Thoracic aorta (tissue), 2 donors: ENCODE measurements around the gene MSANTD7. TPM values are rescaled to one million over a fixed set of nuclear protein-coding genes. Genes with fewer than 3 reads are reported as not detected.

ENCODE experiments used
- ATAC-seq: fragments of 150-250 bp; one replicate; pipeline ENCODE4 v1.8.0; 2017; ENCODE audit warnings: low read depth; ENCODE audit not compliant: insufficient number of reproducible peaks, low FRiP score
- DNase-seq: peaks from one replicate; pipeline ENCODE4 v3.0.0-alpha.2; 2020; ENCODE audit warnings: low spot score
- H3K27ac ChIP-seq, 2 donors: fragments of 200-600 bp; sonication (generic); 1 replicate in 1 of 2; 2 replicates in 1 of 2; pipeline ENCODE4 v1.5.1; 2016; ENCODE audit warnings: mild to moderate bottlenecking in 2 of 2, moderate library complexity in 2 of 2
- H3K27me3 ChIP-seq: fragments of 200-600 bp; sonication (generic); replicated peaks from 2 replicates; pipeline ENCODE4 v1.6.0; 2016; ENCODE audit warnings: mild to moderate bottlenecking; ENCODE audit not compliant: insufficient read depth
- H3K36me3 ChIP-seq: fragments of 200-600 bp; sonication (generic); one replicate; pipeline ENCODE4 v1.5.1; 2016
- H3K4me1 ChIP-seq, 2 donors: fragments of 200-600 bp; sonication (generic); 1 replicate in 1 of 2; 2 replicates in 1 of 2; pipeline versions ENCODE4 v1.5.1 to v1.6.0; 2016; ENCODE audit warnings: low read depth in 2 of 2, mild to moderate bottlenecking in 1 of 2; ENCODE audit not compliant: control insufficient read depth in 1 of 2
- H3K4me3 ChIP-seq: fragments of 200-600 bp; sonication (generic); 2 replicates; pipeline ENCODE4 v1.5.1; 2016; ENCODE audit warnings: mild to moderate bottlenecking
- H3K9me3 ChIP-seq: fragments of 200-600 bp; sonication (generic); 2 replicates; pipeline ENCODE4 v1.5.1; 2016
- total RNA-seq, 2 donors: library from RNA; depleted of rRNA; stranded (reverse); fragments of >200 nt; gene quantifications; one replicate each; pipeline versions ENCODE4 v1.1.0 to v1.2.3, GENCODE V29; 2016
- TF ChIP-seq, protein P1 (sequence below): fragments of 200-600 bp; sonication (generic); IDR thresholded peaks from one replicate; pipeline ENCODE4 v1.5.1; 2019; ENCODE audit warnings: antibody characterized with exemption

Gene MSANTD7
- total RNA-seq, 2 donors from 2014 or later = 6.4 to 10.6 TPM

DNA sequence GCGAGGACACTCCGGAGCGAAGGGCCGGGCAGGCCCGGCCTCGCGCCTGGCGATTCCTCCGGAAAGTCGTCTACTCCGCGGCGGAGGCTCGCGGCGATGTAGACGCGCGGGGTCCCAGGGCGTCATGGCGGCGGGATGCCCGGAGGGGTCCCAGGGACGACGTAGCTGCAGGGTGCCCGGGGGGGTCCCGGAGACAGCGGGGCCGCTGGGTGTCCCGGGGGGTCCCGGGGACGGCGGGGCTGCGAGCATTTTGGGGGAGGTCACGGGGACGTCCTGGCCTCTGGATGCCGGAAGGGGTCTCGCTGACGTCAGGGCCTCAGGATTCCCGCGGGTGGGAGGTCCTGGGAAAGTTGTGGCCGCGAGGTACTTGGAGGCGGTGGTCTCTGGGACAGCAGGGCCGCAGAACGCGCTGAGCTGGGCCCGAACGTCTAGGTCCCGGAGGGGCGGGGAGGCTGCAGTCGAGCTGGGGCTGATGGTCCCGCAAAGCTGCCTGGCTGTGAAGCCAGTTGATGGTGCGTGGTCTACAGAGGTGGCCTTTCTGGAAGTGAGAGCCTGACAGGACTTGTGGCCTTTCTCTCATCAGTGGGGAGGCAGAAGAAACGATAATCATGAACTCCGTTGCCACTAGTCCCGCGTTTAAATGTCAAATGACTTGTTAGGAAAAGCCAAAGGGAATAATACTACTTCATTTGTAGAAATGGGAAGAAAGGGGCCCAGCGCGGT, 637 bp downstream of the MSANTD7 start:
- Histone ChIP-seq H3K4me3 (peak overlapping the region; percentile 96), H3K27ac (peak overlapping the region; percentile 95 to 98), H3K4me1 (peaks cover 10 to 17% of the 10 kb centered on the region in 2 donors), H3K36me3 (peaks cover 19% of the 10 kb centered on the region), H3K9me3 (no peaks in the 10 kb centered on the region), H3K27me3 (no peaks in the 10 kb centered on the region)
- DNase-seq (no peak), ATAC-seq (no peak)
- TF ChIP-seq, protein P1, sequence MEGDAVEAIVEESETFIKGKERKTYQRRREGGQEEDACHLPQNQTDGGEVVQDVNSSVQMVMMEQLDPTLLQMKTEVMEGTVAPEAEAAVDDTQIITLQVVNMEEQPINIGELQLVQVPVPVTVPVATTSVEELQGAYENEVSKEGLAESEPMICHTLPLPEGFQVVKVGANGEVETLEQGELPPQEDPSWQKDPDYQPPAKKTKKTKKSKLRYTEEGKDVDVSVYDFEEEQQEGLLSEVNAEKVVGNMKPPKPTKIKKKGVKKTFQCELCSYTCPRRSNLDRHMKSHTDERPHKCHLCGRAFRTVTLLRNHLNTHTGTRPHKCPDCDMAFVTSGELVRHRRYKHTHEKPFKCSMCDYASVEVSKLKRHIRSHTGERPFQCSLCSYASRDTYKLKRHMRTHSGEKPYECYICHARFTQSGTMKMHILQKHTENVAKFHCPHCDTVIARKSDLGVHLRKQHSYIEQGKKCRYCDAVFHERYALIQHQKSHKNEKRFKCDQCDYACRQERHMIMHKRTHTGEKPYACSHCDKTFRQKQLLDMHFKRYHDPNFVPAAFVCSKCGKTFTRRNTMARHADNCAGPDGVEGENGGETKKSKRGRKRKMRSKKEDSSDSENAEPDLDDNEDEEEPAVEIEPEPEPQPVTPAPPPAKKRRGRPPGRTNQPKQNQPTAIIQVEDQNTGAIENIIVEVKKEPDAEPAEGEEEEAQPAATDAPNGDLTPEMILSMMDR = no peak

DNA sequence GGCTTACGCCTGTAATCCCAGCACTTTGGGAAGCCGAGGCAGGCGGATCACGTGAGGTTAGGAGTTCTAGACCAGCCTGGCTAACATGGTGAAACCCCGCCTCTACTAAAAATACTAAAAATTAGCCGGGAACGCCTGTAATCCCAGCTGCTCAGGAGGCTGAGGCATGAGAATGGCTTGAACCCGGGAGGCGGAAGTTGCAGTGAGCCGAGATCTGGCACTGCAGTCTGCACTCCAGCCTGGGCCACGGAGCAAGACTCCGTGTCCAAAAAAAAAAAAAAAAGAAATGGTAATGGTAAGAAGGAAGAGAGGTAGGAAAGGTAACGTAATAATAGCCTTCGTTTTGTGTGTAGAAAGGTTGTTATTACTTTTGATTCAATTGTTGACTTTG, 1.2 kb downstream of the MSANTD7 start:
- peaks cover 19% of the 10 kb centered on the region for H3K36me3 ChIP-seq

DNA sequence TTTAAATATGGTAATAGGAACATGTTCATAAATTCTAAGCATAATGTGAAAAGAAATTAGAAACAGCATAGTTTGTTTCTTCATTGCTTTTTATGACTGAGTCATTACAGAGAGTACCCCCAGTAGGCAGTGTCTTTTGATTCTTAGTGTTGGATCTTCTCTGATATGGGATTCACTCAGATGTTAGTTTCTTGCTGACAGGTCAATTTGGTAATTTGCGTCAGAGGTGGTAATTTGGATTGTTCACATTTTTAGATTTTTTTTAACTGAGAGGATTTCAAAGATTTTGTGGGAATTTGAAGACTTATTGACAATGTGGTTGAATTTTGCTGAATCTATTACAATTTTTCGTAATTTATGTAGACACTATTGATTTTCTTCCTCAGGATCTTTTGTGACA, 2.1 kb downstream of the MSANTD7 start:
- Histone ChIP-seq H3K9me3 (no peaks in the 10 kb centered on the region), H3K27me3 (no peaks in the 10 kb centered on the region), H3K36me3 (peaks cover 19% of the 10 kb centered on the region), H3K4me1 (peaks cover 10 to 17% of the 10 kb centered on the region in 2 donors), H3K27ac (no peak overlapping the region), H3K4me3 (no peak overlapping the region)
- ATAC-seq (no peak), DNase-seq (no peak)
- TF ChIP-seq, protein P1 = no peak

More for the DNA sequence above, 1.2 kb downstream of the MSANTD7 start:
- TF ChIP-seq, protein P1 = no peak
- Histone ChIP-seq H3K4me1 (peaks cover 10 to 17% of the 10 kb centered on the region in 2 donors), H3K9me3 (no peaks in the 10 kb centered on the region), H3K4me3 (peak overlapping the region; percentile 96), H3K27ac (peak overlapping the region in 1 of 2 donors; percentile 98), H3K27me3 (no peaks in the 10 kb centered on the region)
- no peak for DNase-seq
- ATAC-seq = no peak

DNA sequence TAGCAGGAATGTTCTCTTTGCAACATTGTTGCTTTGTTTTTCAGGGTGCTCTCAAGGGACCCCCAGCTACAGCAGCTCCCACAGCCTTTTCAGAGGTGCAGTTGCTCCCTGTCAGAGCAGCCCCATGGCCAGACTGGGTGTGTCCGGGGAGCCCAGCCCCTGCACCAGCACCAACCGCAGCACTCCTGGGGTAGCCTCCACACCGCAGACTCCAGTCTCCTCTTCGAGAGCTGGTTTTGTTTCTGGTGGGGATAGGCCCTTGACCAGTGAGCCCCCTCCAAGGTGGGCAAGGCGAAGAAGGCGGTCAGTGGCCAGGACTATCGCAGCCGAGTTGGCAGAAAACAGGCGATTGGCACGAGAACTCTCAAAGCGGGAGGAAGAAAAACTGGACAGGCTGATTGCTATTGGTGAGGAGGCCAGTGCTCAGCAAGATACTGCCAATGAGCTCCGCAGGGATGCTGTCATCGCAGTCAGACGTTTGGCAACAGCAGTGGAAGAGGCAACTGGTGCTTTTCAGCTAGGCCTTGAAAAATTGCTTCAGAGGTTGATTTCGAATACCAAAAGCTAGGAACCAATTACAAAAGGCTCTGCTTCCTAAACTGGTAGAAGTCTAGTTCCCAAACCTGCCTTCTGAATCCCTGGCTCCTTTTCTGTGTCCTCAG, 5.4 kb downstream of the MSANTD7 start:
- Histone ChIP-seq H3K27ac (no peak overlapping the region), H3K9me3 (no peaks in the 10 kb centered on the region), H3K27me3 (no peaks in the 10 kb centered on the region), H3K4me1 (peaks cover 0 to 10% of the 10 kb centered on the region in 2 donors), H3K4me3 (no peak overlapping the region), H3K36me3 (peaks cover 19% of the 10 kb centered on the region)
- TF ChIP-seq, protein P1 = no peak
- DNase-seq (no peak), ATAC-seq (no peak)

DNA sequence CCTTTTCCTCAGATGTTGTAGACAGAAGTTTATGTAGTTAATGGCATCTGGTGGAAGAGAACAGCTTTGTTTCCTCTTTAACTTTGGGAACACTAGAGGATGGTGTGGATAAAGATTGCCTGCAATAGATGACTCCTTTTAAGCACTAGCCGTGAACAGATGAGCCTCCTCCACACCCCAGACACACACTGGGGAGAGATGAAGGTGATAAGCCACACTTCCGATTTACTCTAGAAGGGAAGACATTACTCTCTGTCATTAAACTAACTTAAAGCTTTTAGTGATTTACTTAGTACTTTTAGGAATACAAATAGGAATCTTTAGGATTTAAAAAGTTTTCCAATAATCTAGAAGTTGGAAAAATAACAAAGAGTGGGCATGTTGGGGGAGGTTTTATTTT, 6.8 kb downstream of the MSANTD7 start:
- no peaks in the 10 kb centered on the region for H3K4me1 ChIP-seq
- DNase-seq (no peak), ATAC-seq (no peak)
- H3K36me3 ChIP-seq = peaks cover 19% of the 10 kb centered on the region
- no peak overlapping the region for H3K4me3 ChIP-seq
- no peak overlapping the region for H3K27ac ChIP-seq
- no peaks in the 10 kb centered on the region for H3K9me3 ChIP-seq
- H3K27me3 ChIP-seq = no peaks in the 10 kb centered on the region
- TF ChIP-seq, protein P1 = no peak
